Small intestine (tissue), 7 donors: ENCODE data around the gene VEGFD. TPM values are rescaled to one million over a fixed set of nuclear protein-coding genes. Genes with fewer than 3 reads are reported as not detected.

Source experiments
- DNase-seq, 2 donors: peaks; one replicate each; pipeline versions ENCODE4 v3.0.0 to v3.0.0-alpha.2; 2013
- FAIRE-seq: peaks from 2 replicates; lab custom pipeline; 2012; peaks lifted over from hg19 to GRCh38; lab: Jason Lieb, UNC
- H3K27ac ChIP-seq, 3 donors: one replicate each; pipeline ENCODE4 v1.5.1; 2013; ENCODE audit warnings: low read length in 2 of 3, mild to moderate bottlenecking in 2 of 3, control low read depth in 1 of 3, inconsistent platforms in 1 of 3, low read depth in 1 of 3, moderate library complexity in 1 of 3
- H3K27me3 ChIP-seq, 3 donors: one replicate each; pipeline ENCODE4 v1.6.1; 2013; ENCODE audit warnings: low read length in 3 of 3, inconsistent platforms in 1 of 3; ENCODE audit not compliant: control insufficient read depth in 3 of 3, insufficient read depth in 3 of 3
- H3K36me3 ChIP-seq, 3 donors: one replicate each; pipeline ENCODE4 v1.6.1; 2013; ENCODE audit warnings: low read length in 3 of 3, inconsistent platforms in 1 of 3, low read depth in 1 of 3, mild to moderate bottlenecking in 1 of 3, moderate library complexity in 1 of 3; ENCODE audit not compliant: control insufficient read depth in 3 of 3, insufficient read depth in 2 of 3
- H3K4me1 ChIP-seq, 3 donors: one replicate each; pipeline ENCODE4 v1.6.1; 2013; ENCODE audit warnings: low read length in 2 of 3, inconsistent platforms in 1 of 3, low read depth in 1 of 3, mild to moderate bottlenecking in 1 of 3, moderate library complexity in 1 of 3; ENCODE audit not compliant: control insufficient read depth in 3 of 3, insufficient read depth in 2 of 3
- H3K4me3 ChIP-seq, 3 donors: one replicate each; pipeline ENCODE4 v1.5.1; 2013; ENCODE audit warnings: low read length in 3 of 3, control low read depth in 1 of 3, inconsistent platforms in 1 of 3, low read depth in 1 of 3, mild to moderate bottlenecking in 1 of 3, moderate library complexity in 1 of 3
- H3K9me3 ChIP-seq, 2 donors: one replicate each; pipeline ENCODE4 v1.6.1; 2013; ENCODE audit warnings: low read depth in 1 of 2, low read length in 1 of 2; ENCODE audit not compliant: control insufficient read depth in 2 of 2, insufficient read depth in 1 of 2
- WGBS, 3 donors: extraction: QIAGEN DNeasy Blood & Tissue Kit; methylation state at CpG; one replicate each; pipeline ENCODE4 v1.1.7; 2013; 5-methylcytosine and 5-hydroxymethylcytosine counted together
- polyA plus RNA-seq, 4 donors: library from polyadenylated mRNA; stranded (reverse) in 3 of 4; unstranded in 1 of 4; fragments of 200-250 nt in 3 of 4; fragments of 120-200 nt in 1 of 4; gene quantifications; one replicate each; pipeline versions ENCODE4 v1.2.1 to v1.2.3, GENCODE V29; 2013
- donor health status: healthy with polysubstance abuse.
- donor health status: control.
- donor health status: control.
- donor health status: Bipolar disorder and iron deficiency.
- donor health status: healthy.

Gene VEGFD
- polyA plus RNA-seq, 4 donors = 0.13 to 1.6 (median 1.1) TPM

GRCh38 chrX:15328821-15329220, 55.4 kb downstream of the VEGFD start:
- H3K27me3 ChIP-seq = no peaks in the 10 kb centered on the region
- H3K36me3 ChIP-seq = peaks cover 0 to 2% (median 1%) of the 10 kb centered on the region in 3 donors
- 45 to 74% (median 69%) methylated on average over 2 of the region's 2 CpGs for WGBS, 3 donors
- H3K9me3 ChIP-seq = no peaks in the 10 kb centered on the region
- FAIRE-seq = no peak
- no peak for DNase-seq
- no peak overlapping the region for H3K4me3 ChIP-seq
- H3K4me1 ChIP-seq = no peaks in the 10 kb centered on the region
- no peak overlapping the region for H3K27ac ChIP-seq

- Histone ChIP-seq H3K9me3 (no peaks in the 10 kb centered on the region), H3K27me3 (no peaks in the 10 kb centered on the region), H3K36me3 (peaks cover 0 to 2% (median 1%) of the 10 kb centered on the region in 3 donors), H3K27ac (no peak overlapping the region), H3K4me3 (no peak overlapping the region), H3K4me1 (no peaks in the 10 kb centered on the region)
- WGBS, 3 donors = 69 to 79% (median 78%) methylated on average over 3 of the region's 3 CpGs
- no peak for FAIRE-seq
- no peak for DNase-seq
Observed at GRCh38 chrX:15328131-15328530, 56.1 kb downstream of the VEGFD start.

GRCh38 chrX:15322472-15322871, 61.7 kb downstream of the VEGFD start:
- no peak overlapping the region for H3K4me3 ChIP-seq
- H3K27me3 ChIP-seq = no peaks in the 10 kb centered on the region

GRCh38 chrX:15322072-15322471, 62.1 kb downstream of the VEGFD start:
- no peaks in the 10 kb centered on the region for H3K9me3 ChIP-seq
- H3K4me1 ChIP-seq = no peaks in the 10 kb centered on the region
- no peak overlapping the region for H3K4me3 ChIP-seq
- H3K36me3 ChIP-seq = peaks cover 0 to 4% (median 1%) of the 10 kb centered on the region in 3 donors
- no peaks in the 10 kb centered on the region for H3K27me3 ChIP-seq
- DNase-seq (no peak), FAIRE-seq (no peak)
- WGBS, 3 donors = 79 to 85% (median 81%) methylated on average over 3 of the region's 3 CpGs
- H3K27ac ChIP-seq = no peak overlapping the region

More at GRCh38 chrX:15322472-15322871, 61.7 kb downstream of the VEGFD start:
- no peaks in the 10 kb centered on the region for H3K4me1 ChIP-seq
- DNase-seq (no peak), FAIRE-seq (peak; percentile 5)
- H3K27ac ChIP-seq = no peak overlapping the region
- H3K9me3 ChIP-seq = no peaks in the 10 kb centered on the region
- WGBS, 3 donors = 74 to 92% (median 88%) methylated on average over 5 of the region's 5 CpGs
- peaks cover 0 to 4% (median 1%) of the 10 kb centered on the region in 3 donors for H3K36me3 ChIP-seq

- Histone ChIP-seq H3K4me3 (no peak overlapping the region), H3K27me3 (no peaks in the 10 kb centered on the region), H3K36me3 (peaks cover 0 to 4% (median 1%) of the 10 kb centered on the region in 3 donors), H3K9me3 (no peaks in the 10 kb centered on the region), H3K4me1 (no peaks in the 10 kb centered on the region), H3K27ac (no peak overlapping the region)
- DNase-seq (no peak), FAIRE-seq (no peak)
- WGBS, 3 donors = 73 to 85% (median 84%) methylated on average over 4 of the region's 4 CpGs
Observed at GRCh38 chrX:15321447-15321846, 62.8 kb downstream of the VEGFD start.

GRCh38 chrX:15320297-15320696, 63.9 kb downstream of the VEGFD start:
- no peak for DNase-seq
- Histone ChIP-seq H3K27me3 (no peaks in the 10 kb centered on the region), H3K4me1 (no peaks in the 10 kb centered on the region), H3K9me3 (no peaks in the 10 kb centered on the region), H3K4me3 (no peak overlapping the region), H3K27ac (no peak overlapping the region), H3K36me3 (peaks cover 0 to 4% (median 1%) of the 10 kb centered on the region in 3 donors)
- no peak for FAIRE-seq
- 67 to 89% (median 87%) methylated on average over 4 of the region's 4 CpGs for WGBS, 3 donors

GRCh38 chrX:15319075-15319474, 65.1 kb downstream of the VEGFD start:
- FAIRE-seq (no peak), DNase-seq (no peak)
- Histone ChIP-seq H3K9me3 (no peaks in the 10 kb centered on the region), H3K27ac (no peak overlapping the region), H3K4me3 (no peak overlapping the region), H3K36me3 (peaks cover 0 to 4% (median 1%) of the 10 kb centered on the region in 3 donors), H3K4me1 (no peaks in the 10 kb centered on the region), H3K27me3 (no peaks in the 10 kb centered on the region)
- 87 to 94% (median 91%) methylated on average over 4 of the region's 4 CpGs for WGBS, 3 donors

GRCh38 chrX:15315509-15315908, 68.7 kb downstream of the VEGFD start, which contains the start of gene ASB11:
Gene ASB11 (minus strand): TSS chrX:15315640. CDS start chrX:15315605, 35 bp downstream.
- DNase-seq (no peak), FAIRE-seq (no peak)
- WGBS, 3 donors = 47 to 71% (median 59%) methylated on average over 3 of the region's 3 CpGs
- no peaks in the 10 kb centered on the region for H3K27me3 ChIP-seq
- no peak within 1 kb of the TSS for H3K27ac ChIP-seq
- H3K9me3 ChIP-seq = no peaks in the 10 kb centered on the region
- no peak within 1 kb of the TSS for H3K4me3 ChIP-seq
- H3K36me3 ChIP-seq = no peaks in the 10 kb centered on the region
- H3K4me1 ChIP-seq = no peaks in the 10 kb centered on the region

- DNase-seq (no peak), FAIRE-seq (no peak)
- H3K9me3 ChIP-seq = no peaks in the 10 kb centered on the region
- H3K4me1 ChIP-seq = no peaks in the 10 kb centered on the region
- WGBS, 3 donors = 39 to 58% (median 56%) methylated on average over 2 of the region's 2 CpGs
- no peaks in the 10 kb centered on the region for H3K27me3 ChIP-seq
- H3K27ac ChIP-seq = no peak overlapping the region
- H3K36me3 ChIP-seq = no peaks in the 10 kb centered on the region
- no peak overlapping the region for H3K4me3 ChIP-seq
Observed at GRCh38 chrX:15314472-15314871, 69.7 kb downstream of the VEGFD start.
